GOT3 (cell line): Measurements from ENCODE around the gene USP49.
"Not testable (repeated sequence)": the region's sequence is repeated elsewhere in the genome, so short reads cannot be mapped to it uniquely, and the experiment has no call there.

Experiments used
- DNase-seq: peaks from one replicate; lab custom pipeline; 2025; ENCODE audit warnings: mixed read lengths; lab: John Stamatoyannopoulos, UW

Gene USP49

GRCh38 chr6:41779788-41780550, 115.2 kb downstream of the USP49 start, which contains the start of gene FRS3:
Gene FRS3, minus strand, starts transcription at chr6:41779900. Its CDS starts 2,913 bp downstream, at chr6:41776987.
- DNase-seq: peak; percentile 87

DNA sequence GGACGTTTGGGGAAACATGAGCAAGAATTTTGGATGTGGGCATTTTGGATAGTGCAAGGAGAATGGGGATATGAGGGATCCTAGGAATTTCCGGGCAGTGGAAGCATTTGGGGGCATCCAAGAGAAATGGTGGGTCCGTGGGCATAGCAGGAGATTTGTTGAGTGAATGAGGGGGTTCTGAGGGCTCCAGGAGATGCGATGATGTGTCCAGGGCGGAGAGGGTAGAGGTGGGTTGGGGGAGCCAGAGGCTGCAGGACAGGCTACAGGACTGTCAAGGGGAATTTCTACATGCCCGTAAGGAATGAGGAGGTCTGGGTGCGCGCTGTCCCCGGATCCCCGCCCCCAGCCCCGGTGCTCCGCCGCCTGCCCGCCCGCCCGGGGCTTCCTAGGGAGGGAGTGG, 115.8 kb downstream of the USP49 start:
- DNase-seq: no peak

DNA sequence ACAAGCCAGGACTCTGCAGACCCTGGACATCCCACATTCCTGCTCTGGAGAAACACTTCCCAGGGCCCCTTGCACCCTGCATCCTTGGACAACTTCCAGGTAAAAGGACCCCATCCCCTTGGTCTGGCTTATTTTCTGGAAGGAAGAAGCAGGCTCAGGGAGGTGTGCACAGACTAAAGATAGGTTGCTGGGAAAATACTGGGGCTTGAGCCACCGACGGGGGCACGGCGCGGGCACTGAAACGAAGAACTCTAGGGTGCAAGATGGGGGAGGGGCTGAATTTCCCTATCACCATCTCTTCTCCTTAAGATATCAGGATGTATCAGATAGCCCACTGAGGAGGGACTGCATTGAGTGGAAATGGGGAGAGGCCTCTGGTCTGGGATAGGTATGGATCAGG, 116.3 kb downstream of the USP49 start:
- DNase-seq: no peak

- no peak for DNase-seq
Measured at GRCh38 chr6:41777551-41778285, 117.5 kb downstream of the USP49 start.

DNA sequence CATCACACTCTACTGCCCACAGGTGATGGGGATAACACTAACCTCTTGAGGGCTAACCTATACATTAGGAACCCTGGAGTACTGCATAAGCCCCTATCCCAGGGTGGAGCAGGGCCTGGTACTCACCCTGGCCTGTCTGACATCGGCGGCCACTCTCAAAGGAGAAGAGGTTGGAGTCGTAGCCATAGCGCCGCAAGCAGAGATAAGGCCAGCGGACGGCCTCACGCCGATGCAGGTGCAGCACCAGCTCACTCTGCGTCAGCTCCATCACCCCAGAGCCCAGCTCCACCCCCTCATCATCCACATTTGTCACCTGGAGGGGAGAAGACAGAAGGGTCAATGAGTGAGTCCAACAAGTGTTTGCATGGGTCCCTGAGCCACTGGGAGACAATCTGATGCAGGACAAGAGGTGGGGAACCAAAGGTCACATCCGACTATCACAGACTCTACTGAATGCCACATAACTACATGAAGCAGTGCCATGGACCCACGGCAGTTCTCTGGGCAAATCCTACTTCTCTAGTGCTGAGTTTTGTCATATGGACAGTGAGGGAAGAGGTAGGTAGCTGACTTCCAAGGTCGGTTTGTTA, 119.8 kb downstream of the USP49 start:
- DNase-seq: no peak

DNA sequence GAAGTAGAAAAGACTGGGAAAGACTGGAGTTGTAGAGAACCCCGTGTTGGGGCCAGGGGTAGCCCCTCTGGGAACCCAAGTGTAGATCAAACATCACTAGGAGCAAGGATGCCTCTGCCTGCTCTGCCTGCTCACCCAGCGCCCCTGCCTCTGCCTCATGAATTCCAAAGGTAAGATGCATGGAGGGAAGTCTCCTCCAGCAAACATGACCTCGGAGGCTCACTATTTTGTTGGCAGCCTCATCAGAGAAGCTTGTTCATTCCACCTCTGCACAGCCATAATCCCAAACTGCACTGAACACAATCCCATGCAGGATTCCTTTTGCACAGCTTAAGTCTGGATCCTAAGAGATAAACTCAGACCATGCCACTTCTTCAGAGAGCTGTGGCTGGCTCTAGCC, 120.3 kb downstream of the USP49 start:
- no peak for DNase-seq

GRCh38 chr6:41771058-41771983, 123.9 kb downstream of the USP49 start:
- no peak for DNase-seq

GRCh38 chr6:41770381-41771057, 124.7 kb downstream of the USP49 start:
- DNase-seq: no peak

DNA sequence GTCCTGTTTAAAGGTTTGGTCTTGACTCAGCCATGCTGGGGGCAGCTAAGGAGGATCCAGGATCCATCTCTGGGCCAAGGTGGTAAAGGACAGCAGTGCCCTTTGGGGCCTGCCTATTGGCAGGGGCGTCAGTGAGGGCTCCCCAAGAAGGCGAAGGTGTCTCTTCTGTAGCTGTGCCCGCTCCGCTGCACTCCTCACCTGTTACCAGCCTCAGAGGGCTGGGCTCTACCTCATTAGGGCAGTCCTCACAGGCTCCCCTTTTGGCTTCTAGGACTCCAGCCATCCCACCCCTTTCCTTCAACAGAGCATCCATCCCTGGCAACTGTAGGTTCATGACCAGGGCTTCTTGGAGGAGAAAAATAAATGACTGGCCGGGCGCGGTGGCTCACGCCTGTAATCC, 125.8 kb downstream of the USP49 start:
- DNase-seq: no peak

DNA sequence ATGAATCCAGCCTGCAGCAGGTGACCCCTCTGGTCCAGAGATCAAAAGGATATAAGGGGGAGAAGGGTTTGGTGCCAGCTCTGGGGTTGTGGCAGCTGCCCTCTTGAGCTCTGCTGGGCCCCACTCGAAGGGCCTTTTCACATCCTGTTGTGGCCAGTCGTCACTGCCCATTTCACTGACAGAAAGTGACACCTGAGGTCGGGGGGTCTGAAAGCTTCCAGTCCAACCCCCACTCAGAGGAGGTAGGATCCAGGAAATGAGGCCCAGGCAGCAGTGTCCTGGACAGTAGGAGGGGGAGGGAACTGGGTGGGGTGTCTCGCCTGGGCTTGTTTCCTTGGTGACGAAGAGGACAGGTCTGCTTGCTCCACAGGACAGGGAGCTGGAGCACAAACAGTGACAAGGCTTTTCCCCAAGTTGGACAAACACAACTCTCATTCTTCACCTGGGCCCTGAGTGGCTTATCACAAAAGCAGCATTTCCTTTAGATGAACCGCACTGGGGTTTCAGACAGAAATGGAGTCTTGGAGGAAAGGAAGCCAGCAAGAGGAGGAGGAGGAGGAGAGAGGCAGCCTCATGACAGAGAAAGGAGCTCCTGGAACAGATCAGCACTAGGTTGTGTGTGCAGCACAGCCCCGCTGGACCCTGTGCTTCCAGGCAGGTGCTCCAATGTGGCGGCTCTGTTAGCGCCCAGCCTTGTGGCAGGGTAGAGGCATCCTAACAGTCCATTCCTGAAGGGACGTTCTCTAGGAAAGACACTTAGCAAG, 126.4 kb downstream of the USP49 start:
- DNase-seq: no peak

- DNase-seq: peak; percentile 35
Measured at GRCh38 chr6:41767112-41767833, 127.9 kb downstream of the USP49 start.

DNA sequence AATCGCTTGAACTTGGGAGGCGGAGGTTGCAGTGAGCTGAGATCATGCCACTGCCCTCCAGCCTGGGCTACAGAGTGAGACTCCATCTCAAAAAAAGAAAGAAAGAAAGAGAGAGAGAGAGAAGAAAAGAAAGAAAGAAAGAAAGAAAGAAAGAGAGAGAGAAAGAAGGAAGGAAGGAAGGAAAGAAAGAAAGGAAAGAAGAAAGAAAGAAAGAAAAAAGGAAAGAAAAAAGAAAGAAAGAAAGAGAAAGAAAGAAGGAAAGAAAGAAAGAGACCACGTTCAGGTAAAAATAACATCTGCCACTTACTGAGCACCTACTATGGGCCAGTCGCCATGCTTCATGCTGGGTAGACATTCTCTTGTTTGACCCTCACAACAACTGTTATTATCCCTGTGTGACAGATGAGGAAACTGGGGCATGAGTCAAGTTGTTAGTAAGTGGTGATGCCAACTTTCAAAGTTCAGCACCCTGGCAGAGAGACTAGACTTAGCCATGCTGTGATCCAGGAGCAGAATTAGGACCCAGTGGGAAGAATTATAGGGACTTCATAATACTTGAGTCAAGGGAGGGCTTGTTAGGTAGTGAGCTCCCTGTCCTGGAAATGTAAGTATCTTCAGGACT, 129.0 kb downstream of the USP49 start:
- not testable (repeated sequence) for DNase-seq

DNA sequence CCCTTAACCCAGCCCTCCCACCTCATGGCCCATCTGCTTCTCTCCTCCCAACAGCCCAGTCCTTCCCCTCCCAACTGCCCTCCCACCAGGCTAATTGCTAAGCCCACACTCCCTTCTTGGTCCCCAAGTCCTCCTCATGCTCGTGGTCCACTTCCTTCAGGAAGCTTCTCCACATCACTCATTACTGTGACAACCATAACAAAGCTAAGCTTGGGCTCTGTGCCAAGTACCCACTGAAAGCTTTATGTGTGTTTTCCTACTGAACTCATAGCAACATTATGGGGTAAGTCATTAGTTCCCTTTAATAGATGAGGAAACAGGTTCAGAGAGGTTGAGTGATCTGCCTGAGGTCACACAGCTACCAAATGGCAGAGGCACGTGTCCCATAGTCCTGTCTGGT, 131.7 kb downstream of the USP49 start:
- DNase-seq: no peak

GRCh38 chr6:41759905-41760579, 135.1 kb downstream of the USP49 start:
- DNase-seq: no peak

DNA sequence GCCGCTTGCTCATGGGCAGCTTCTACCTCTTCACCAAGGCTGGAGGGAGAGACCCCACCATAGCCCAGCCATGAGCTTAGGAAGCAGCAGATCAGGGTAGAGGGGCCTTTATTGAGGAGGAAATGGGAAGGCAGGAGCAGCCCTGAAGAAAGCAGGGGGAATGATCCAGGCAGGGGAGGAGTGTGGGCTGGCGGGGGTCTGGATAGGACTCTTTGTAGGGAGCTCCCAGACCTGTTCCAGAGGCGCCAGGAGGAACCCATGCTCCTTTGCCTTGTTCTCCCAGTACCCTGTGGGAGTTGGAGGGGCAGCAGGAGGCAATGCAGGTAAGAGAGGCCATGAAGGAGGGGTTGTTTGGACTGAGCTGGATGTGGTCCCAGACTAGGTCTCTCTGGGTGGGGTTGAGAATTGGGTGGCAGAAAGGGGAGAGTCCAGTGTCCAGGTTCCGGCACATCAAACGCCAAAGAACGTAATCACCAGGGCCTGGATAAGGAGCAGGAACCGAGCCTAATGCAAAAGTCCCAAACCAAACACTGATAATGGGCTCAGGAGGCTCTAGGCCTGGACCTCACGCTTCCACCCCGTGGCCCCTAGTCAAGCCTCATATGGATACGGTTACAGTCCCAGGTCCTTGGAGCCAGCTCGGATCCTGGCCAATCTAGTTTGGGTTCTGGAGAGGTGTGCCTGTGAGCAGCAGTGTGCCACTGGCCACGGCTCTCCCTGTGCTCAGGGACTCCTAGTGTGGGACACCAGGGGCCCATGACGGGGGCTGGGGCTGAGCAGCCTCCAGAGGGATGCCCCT, 135.9 kb downstream of the USP49 start:
- DNase-seq: no peak

DNA sequence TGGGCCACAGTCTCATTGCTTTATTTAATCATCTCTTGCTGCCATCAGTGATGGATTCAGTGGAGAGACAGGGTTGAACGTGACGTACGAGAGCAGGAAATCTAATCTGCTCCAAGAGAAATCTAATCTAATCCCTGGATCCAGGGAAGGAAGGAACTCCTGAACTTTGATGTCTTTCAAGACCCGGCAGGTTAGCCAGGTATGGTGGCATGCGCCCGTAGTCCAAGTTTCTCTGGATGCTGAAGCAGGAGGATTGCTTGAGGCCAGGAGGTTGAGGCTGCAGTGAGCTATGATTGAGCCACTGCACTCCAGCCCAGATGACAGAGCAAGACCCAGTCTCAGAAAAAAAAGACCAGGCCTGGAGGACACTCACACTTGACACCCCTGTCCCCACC, 136.5 kb downstream of the USP49 start:
- no peak for DNase-seq

- DNase-seq: no peak
Measured at GRCh38 chr6:41757931-41758640, 137.1 kb downstream of the USP49 start.
